ENCODE results near the gene MTRF1. TPM values are rescaled to one million over a fixed set of nuclear protein-coding genes. Genes with fewer than 3 reads are reported as not detected.

The MTRF1 gene
- total RNA-seq = 10 to 100 TPM; 11.3 to 14.0 (median 12.2) TPM

- H3K27ac ChIP-seq = peak within 1 kb of the TSS; percentile 68 to 91 (median 86)
- H3K4me1 ChIP-seq = peaks cover 4 to 18% (median 7%) of the 10 kb centered on the region in 3 donors
- intact Hi-C loops (cut with DNase I) = no loop called here
- TF ChIP-seq POLR2A (IDR thresholded peaks at IDR 0.05) = peak in 1 of 4 donors; percentile 27
- TF ChIP-seq, protein P1, sequence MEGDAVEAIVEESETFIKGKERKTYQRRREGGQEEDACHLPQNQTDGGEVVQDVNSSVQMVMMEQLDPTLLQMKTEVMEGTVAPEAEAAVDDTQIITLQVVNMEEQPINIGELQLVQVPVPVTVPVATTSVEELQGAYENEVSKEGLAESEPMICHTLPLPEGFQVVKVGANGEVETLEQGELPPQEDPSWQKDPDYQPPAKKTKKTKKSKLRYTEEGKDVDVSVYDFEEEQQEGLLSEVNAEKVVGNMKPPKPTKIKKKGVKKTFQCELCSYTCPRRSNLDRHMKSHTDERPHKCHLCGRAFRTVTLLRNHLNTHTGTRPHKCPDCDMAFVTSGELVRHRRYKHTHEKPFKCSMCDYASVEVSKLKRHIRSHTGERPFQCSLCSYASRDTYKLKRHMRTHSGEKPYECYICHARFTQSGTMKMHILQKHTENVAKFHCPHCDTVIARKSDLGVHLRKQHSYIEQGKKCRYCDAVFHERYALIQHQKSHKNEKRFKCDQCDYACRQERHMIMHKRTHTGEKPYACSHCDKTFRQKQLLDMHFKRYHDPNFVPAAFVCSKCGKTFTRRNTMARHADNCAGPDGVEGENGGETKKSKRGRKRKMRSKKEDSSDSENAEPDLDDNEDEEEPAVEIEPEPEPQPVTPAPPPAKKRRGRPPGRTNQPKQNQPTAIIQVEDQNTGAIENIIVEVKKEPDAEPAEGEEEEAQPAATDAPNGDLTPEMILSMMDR (IDR thresholded peaks at IDR 0.05) = no peak
- WGBS, 2 donors = 0% methylated on average over 25 to 31 of the region's 32 CpGs
- DNase-seq = peak; percentile 51
- H3K4me3 ChIP-seq = peak within 1 kb of the TSS; percentile 39 to 78 (median 69)
- H3K27me3 ChIP-seq = no peaks in the 10 kb centered on the region
- peaks cover 0 to 10% (median 4%) of the 10 kb centered on the region in 3 donors for H3K9me3 ChIP-seq
- H3K36me3 ChIP-seq = peaks cover 0 to 27% (median 0%) of the 10 kb centered on the region in 3 donors
These were observed at the start of gene MTRF1 for GRCh38 chr13:41263261-41263971. MTRF1 (minus strand) TSS chr13:41263576; CDS start chr13:41260907, 2,669 bp downstream.

GRCh38 chr13:41313117-41313516 is 49.7 kb upstream of the MTRF1 start:
- Histone ChIP-seq H3K4me3 (peak overlapping the region in 3 of 4 donors; percentile 76 to 99 (median 90)), H3K36me3 (no peaks in the 10 kb centered on the region), H3K4me1 (peaks cover under 1 to 57% (median 21%) of the 10 kb centered on the region in 3 donors), H3K27me3 (no peaks in the 10 kb centered on the region), H3K27ac (peak overlapping the region in 1 of 4 donors; percentile 93), H3K9me3 (no peaks in the 10 kb centered on the region)
- TF ChIP-seq, protein P1 (IDR thresholded peaks at IDR 0.05) = no peak
- intact Hi-C loops (cut with DNase I) = no loop called here
- WGBS, 2 donors = 38 to 40% methylated on average over 5 of the region's 5 CpGs
- DNase-seq = no peak

DNA sequence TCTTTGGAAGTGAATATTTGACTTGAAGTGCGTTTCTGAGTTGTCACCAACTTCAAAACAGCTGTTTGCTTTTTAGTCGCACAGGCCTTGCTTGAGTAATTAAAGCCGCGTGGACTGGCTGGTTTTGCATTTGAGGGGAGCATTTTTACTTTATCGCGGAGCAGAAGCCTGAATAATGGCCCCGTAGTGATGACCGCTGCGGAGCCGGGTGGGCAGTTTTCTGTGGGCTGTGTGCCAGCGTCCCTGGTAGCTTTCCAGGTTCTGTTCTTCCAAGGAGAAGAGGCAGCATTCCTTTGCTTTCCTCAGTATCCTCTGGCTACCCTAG is 48.8 kb upstream of the MTRF1 start:
- peaks cover 0 to 54% (median 21%) of the 10 kb centered on the region in 3 donors for H3K4me1 ChIP-seq
- TF ChIP-seq, protein P1 (IDR thresholded peaks at IDR 0.05) = no peak
- 0% methylated on average over 10 to 11 of the region's 11 CpGs for WGBS, 2 donors
- no peaks in the 10 kb centered on the region for H3K9me3 ChIP-seq
- H3K27ac ChIP-seq = peak overlapping the region; percentile 93 to 96 (median 96)
- intact Hi-C loops (cut with DNase I) = no loop called here
- peak overlapping the region; percentile 76 to 99 (median 92) for H3K4me3 ChIP-seq
- no peaks in the 10 kb centered on the region for H3K36me3 ChIP-seq
- DNase-seq = no peak
- no peaks in the 10 kb centered on the region for H3K27me3 ChIP-seq

DNA sequence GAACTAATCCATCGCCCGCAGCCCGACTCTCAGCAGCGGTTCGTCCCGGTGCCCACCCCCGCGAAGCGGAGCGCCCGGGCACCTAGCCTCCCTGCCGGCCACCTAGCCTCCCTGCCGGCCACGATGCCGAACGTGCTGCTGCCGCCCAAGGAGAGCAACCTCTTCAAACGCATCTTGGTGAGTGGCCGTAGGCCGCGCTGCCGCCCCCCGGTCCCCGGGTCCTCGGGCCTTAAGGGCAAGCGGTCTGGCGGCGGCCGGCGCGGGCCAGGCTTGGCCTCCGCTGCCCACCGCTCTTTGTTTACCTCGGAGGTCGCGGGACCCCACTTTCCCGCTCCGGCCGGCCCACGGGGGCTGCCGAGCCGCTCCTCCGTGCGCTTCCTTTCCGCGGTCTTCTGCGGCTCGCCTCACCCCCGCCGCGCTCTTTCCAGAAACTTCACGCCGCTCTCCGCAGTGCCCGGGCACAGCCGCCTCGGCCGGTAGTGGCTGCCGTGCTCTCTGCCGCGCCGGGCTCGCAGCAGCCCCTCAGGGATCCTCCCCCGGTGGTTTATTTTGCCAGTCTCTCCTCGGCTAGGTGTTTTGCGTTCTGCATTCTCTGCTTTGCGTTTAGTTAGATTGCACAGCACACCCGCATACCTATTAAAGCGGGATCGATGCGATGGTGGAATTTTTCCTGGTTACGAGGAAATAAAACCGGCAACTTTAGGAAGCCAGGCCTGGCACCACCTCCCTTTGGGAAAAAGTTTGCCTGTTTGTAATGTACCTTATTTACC is 48.2 kb upstream of the MTRF1 start:
- no peaks in the 10 kb centered on the region for H3K36me3 ChIP-seq
- intact Hi-C loops (cut with DNase I) = no loop called here
- 0% methylated on average over 6 to 46 of the region's 73 CpGs for WGBS, 2 donors
- peaks cover 0 to 51% (median 21%) of the 10 kb centered on the region in 3 donors for H3K4me1 ChIP-seq
- H3K9me3 ChIP-seq = no peaks in the 10 kb centered on the region
- H3K27me3 ChIP-seq = no peaks in the 10 kb centered on the region
- H3K27ac ChIP-seq = peak overlapping the region; percentile 93 to 96 (median 96)
- peak overlapping the region; percentile 76 to 99 (median 92) for H3K4me3 ChIP-seq
- TF ChIP-seq, protein P1 (IDR thresholded peaks at IDR 0.05) = no peak
- no peak for TF ChIP-seq POLR2A (IDR thresholded peaks at IDR 0.05)
- no peak for DNase-seq

GRCh38 chr13:41310963-41311405 is 47.6 kb upstream of the MTRF1 start, which contains the start of gene NAA16:
NAA16 (plus strand) TSS chr13:41311267; CDS start chr13:41311529, 262 bp downstream.
- peak; percentile 47 for DNase-seq
- peaks cover 0 to 45% (median 21%) of the 10 kb centered on the region in 3 donors for H3K4me1 ChIP-seq
- H3K27me3 ChIP-seq = no peaks in the 10 kb centered on the region
- intact Hi-C loops (cut with DNase I) = no loop called here
- H3K27ac ChIP-seq = peak within 1 kb of the TSS; percentile 93 to 96 (median 96)
- no peaks in the 10 kb centered on the region for H3K9me3 ChIP-seq
- 0% methylated on average over 1 to 16 of the region's 32 CpGs for WGBS, 2 donors
- TF ChIP-seq POLR2A (IDR thresholded peaks at IDR 0.05) = peak in 2 of 4 donors; percentile 57 to 78
- TF ChIP-seq, protein P1 (IDR thresholded peaks at IDR 0.05) = peak in 1 of 6 experiments; percentile 26
- H3K36me3 ChIP-seq = no peaks in the 10 kb centered on the region
- H3K4me3 ChIP-seq = peak within 1 kb of the TSS; percentile 76 to 99 (median 92)
